ENCODE results near the gene TYW1B.

GRCh38 chr7:72622532-72622931 lies 205.5 kb downstream of the TYW1B start:
- TF ChIP-seq CTCF (IDR thresholded peaks at IDR 0.05) (no peak), EZH2phosphoT487 (IDR thresholded peaks at IDR 0.05) (no peak)
